Heart right ventricle (tissue), 16 donors: ENCODE measurements around the gene SLAIN1. TPM values are rescaled to one million over a fixed set of nuclear protein-coding genes. Genes with fewer than 3 reads are reported as not detected.
"Not testable (repeated sequence)": the region's sequence is repeated elsewhere in the genome, so short reads cannot be mapped to it uniquely, and the experiment has no call there.

ENCODE experiments used
- ATAC-seq, 8 donors: fragments of 200-7000 bp; cut with Tn5 transposase; one replicate each; pipeline ENCODE4 v1.9.1; 2020; ENCODE audit warnings: mild to moderate bottlenecking in 8 of 8, moderate library complexity in 8 of 8, moderate number of reproducible peaks in 1 of 8
- DNase-seq, 2 donors: peaks; one replicate each; pipeline ENCODE4 v3.0.0-alpha.2; 2020
- H3K27ac ChIP-seq, 10 donors: fragments of 200-600 bp; sonication (generic) in 2 of 10; one replicate each; pipeline versions ENCODE4 v1.5.0 to v1.8.0; 2020 to 2022; ENCODE audit warnings: mild to moderate bottlenecking in 3 of 10
- H3K27me3 ChIP-seq, 7 donors: fragments of 200-600 bp; one replicate each; pipeline ENCODE4 v1.8.0; 2021 to 2022; ENCODE audit warnings: mild to moderate bottlenecking in 2 of 7
- H3K36me3 ChIP-seq, 9 donors: fragments of 200-600 bp; sonication (generic) in 1 of 9; one replicate each; pipeline versions ENCODE4 v1.5.0 to v1.8.0; 2020 to 2022; ENCODE audit warnings: mild to moderate bottlenecking in 2 of 9
- H3K4me1 ChIP-seq, 9 donors: fragments of 200-600 bp; sonication (generic) in 1 of 9; one replicate each; pipeline versions ENCODE4 v1.5.0 to v1.8.0; 2020 to 2022; ENCODE audit warnings: mild to moderate bottlenecking in 4 of 9
- H3K4me3 ChIP-seq, 10 donors: fragments of 200-600 bp; sonication (generic) in 2 of 10; one replicate each; pipeline versions ENCODE4 v1.5.0 to v1.8.0; 2020 to 2022; ENCODE audit warnings: mild to moderate bottlenecking in 7 of 10, moderate library complexity in 2 of 10
- H3K9me3 ChIP-seq, 11 donors: fragments of 200-600 bp in 10 of 11; sonication (generic) in 2 of 11; one replicate each; pipeline versions ENCODE4 v1.5.0 to v1.8.0; 2013 to 2022; ENCODE audit warnings: mild to moderate bottlenecking in 2 of 11, control low read depth in 1 of 11, moderate library complexity in 1 of 11
- CTCF ChIP-seq, 9 donors: fragments of 200-600 bp; sonication (generic) in 2 of 9; IDR thresholded peaks; one replicate each; pipeline versions ENCODE4 v1.5.0 to v1.8.0; 2021 to 2022; ENCODE audit warnings: antibody characterized with exemption in 9 of 9, mild to moderate bottlenecking in 5 of 9, moderate library complexity in 1 of 9
- WGBS, 2 donors: extraction: QIAGEN DNeasy Blood & Tissue Kit; methylation state at CpG; one replicate each; pipeline ENCODE4 v1.1.7; 2013; ENCODE audit warnings: inconsistent platforms in 1 of 2; 5-methylcytosine and 5-hydroxymethylcytosine counted together
- intact Hi-C, 10 donors: fragments of 100-400 bp; cut with DNase I; formaldehyde crosslinking; loops; one replicate each; pipeline versions ENCODE4 v1.11.1 to v1.14.2; 2022
- polyA plus RNA-seq, 2 donors: library from polyadenylated mRNA; stranded (reverse); fragments of 200-250 nt; gene quantifications; one replicate each; pipeline ENCODE4 v1.2.3, GENCODE V29; 2013
- total RNA-seq, 10 donors: library from RNA; stranded (reverse); fragmentation: NEBNext Ultra II Directional in 3 of 10; extraction: Animal tissue kit (Norgen Biotek cat#: 25700) in 3 of 10; gene quantifications; one replicate each; pipeline versions ENCODE4 v1.2.1 to v1.2.4, GENCODE V29; 2021 to 2023
- donor health status: Arrhythmogenic right ventricular cardiomyopathy.
- donor health status: ischemic (EF 13 %, LVEDD 7.1; RV severe dilation, severe dysfunction).
- donor health status: healthy with polysubstance abuse.
- donor health status: DM: no; HTN: yes; CAD: no.
- donor health status: DM: no; HTN: no; CAD: no.
- donor health status: ischemic (EF 25% LVEDD 6.9; RV normal size, moderate dysfunction).
- donor health status: ischemic (EF 25% LVEDD 5.7; RV mildly dilated, moderate dysfunction).
- donor health status: healthy.
- donor health status: DM: yes; HTN: yes; CAD: no.
- donor health status: Ischemic cardiomyopathy.
- donor health status: ischemic (EF 35%, LVEDD 5.7; RV mildly dilated, moderate dysfunction).
- donor health status: nonischemic (EF 11% LVEDD 7.7; RV severe dilation, severe dysfunction).
- donor health status: DM: yes; HTN: yes; CAD: no.
- donor health status: PGD.
- donor health status: ischemic (EF 29% LVEDD 5.4; RV normal size, mild dysfunction).
- donor health status: nonischemic (EF 23%, LVEDD 6.1; RV moderate dilation, normal function).

Gene SLAIN1
- total and polyA plus RNA-seq, 12 donors: 1.4 to 13.6 (median 7.7) TPM

- Histone ChIP-seq H3K27ac (no peak overlapping the region), H3K27me3 (no peaks in the 10 kb centered on the region), H3K4me1 (no peaks in the 10 kb centered on the region), H3K9me3 (peaks cover 0 to 8% (median 0%) of the 10 kb centered on the region in 11 donors), H3K4me3 (no peak overlapping the region), H3K36me3 (no peaks in the 10 kb centered on the region)
- TF ChIP-seq CTCF (IDR thresholded peaks at IDR 0.05): no peak
- ATAC-seq (no peak), DNase-seq (no peak)
- intact Hi-C loops: no loop called here
- 81 to 87% methylated on average over 15 of the region's 15 CpGs for WGBS, 2 donors
Measured at GRCh38 chr13:77660841-77661250, 36.6 kb upstream of the SLAIN1 start.

GRCh38 chr13:77662301-77662700, 35.2 kb upstream of the SLAIN1 start:
- not testable (repeated sequence) for H3K27ac ChIP-seq, DNase-seq
- 91% methylated on average over 16 of the region's 16 CpGs for WGBS, 2 donors

GRCh38 chr13:77662831-77663230, 34.7 kb upstream of the SLAIN1 start:
- ATAC-seq, H3K27me3 ChIP-seq, H3K4me1 ChIP-seq, H3K4me3 ChIP-seq, H3K36me3 ChIP-seq, H3K9me3 ChIP-seq, intact Hi-C loops, DNase-seq, H3K27ac ChIP-seq: not testable (repeated sequence)
- 90 to 94% methylated on average over 10 to 14 of the region's 15 CpGs for WGBS, 2 donors

More at GRCh38 chr13:77662301-77662700, 35.2 kb upstream of the SLAIN1 start:
- H3K4me1 ChIP-seq, intact Hi-C loops, H3K27me3 ChIP-seq, H3K9me3 ChIP-seq, ATAC-seq, H3K36me3 ChIP-seq, H3K4me3 ChIP-seq: not testable (repeated sequence)

- H3K27ac ChIP-seq: no peak overlapping the region
- no peaks in the 10 kb centered on the region for H3K36me3 ChIP-seq
- no peak for ATAC-seq
- H3K9me3 ChIP-seq: peaks cover 0 to 5% (median 0%) of the 10 kb centered on the region in 11 donors
- no peak overlapping the region for H3K4me3 ChIP-seq
- H3K27me3 ChIP-seq: peaks cover 0 to 20% (median 5%) of the 10 kb centered on the region in 7 donors
- no peaks in the 10 kb centered on the region for H3K4me1 ChIP-seq
- no peak for TF ChIP-seq CTCF (IDR thresholded peaks at IDR 0.05)
- intact Hi-C loops: no loop called here
- no peak for DNase-seq
Measured at GRCh38 chr13:77674852-77675251, 22.6 kb upstream of the SLAIN1 start.

GRCh38 chr13:77678691-77679235, 18.7 kb upstream of the SLAIN1 start:
- ATAC-seq: no peak
- WGBS, 2 donors: 52 to 62% methylated on average over 5 of the region's 5 CpGs
- H3K27me3 ChIP-seq: peaks cover 0 to 18% (median 5%) of the 10 kb centered on the region in 7 donors
- peaks cover 0 to 9% (median 0%) of the 10 kb centered on the region in 11 donors for H3K9me3 ChIP-seq
- DNase-seq: no peak
- H3K27ac ChIP-seq: no peak overlapping the region
- intact Hi-C loops: no loop called here
- H3K4me1 ChIP-seq: no peaks in the 10 kb centered on the region
- H3K36me3 ChIP-seq: no peaks in the 10 kb centered on the region
- no peak for TF ChIP-seq CTCF (IDR thresholded peaks at IDR 0.05)
- H3K4me3 ChIP-seq: no peak overlapping the region
